PC-9 (cell line): ENCODE measurements around the gene RPL26. TPM values are rescaled to one million over a fixed set of nuclear protein-coding genes. Genes with fewer than 3 reads are reported as not detected.
A peak's percentile ranks its signal among the peaks of the same experiment; 100 is the strongest.
"Not testable (repeated sequence)": the region's sequence is repeated elsewhere in the genome, so short reads cannot be mapped to it uniquely, and the experiment has no call there.

Experiments used
- BruUV-seq: library from RNA; stranded (reverse); fragments of 400-500 nt; replicated peaks from 2 replicates; lab custom pipeline; 2021; lab: Mats Ljungman, UMichigan
- CTCF ChIA-PET: fragments of 300-600 bp; sonication (Branson Sonifier 250); formaldehyde crosslinking; loops from one replicate; lab custom pipeline; 2022; ENCODE audit warnings: antibody characterized with exemption; lab: Charles Lee
- POLR2A ChIA-PET: fragments of 300-600 bp; sonication (Branson Sonifier 250); formaldehyde crosslinking; loops from one replicate; lab custom pipeline; 2022; ENCODE audit warnings: antibody characterized with exemption; ENCODE audit not compliant: unreplicated experiment; lab: Charles Lee
- DNase-seq, 2 experiments: peaks; one replicate each; pipeline versions ENCODE4 v3.0.0 to v3.0.0-alpha.2; 2015 to 2022; ENCODE audit warnings: mixed read lengths in 1 of 2
- H2AFZ ChIP-seq: fragments of 200-600 bp; sonication (generic); 2 replicates; pipeline ENCODE4 v1.8.1; 2017; ENCODE audit warnings: antibody characterized with exemption
- H3F3A ChIP-seq: fragments of 200-600 bp; sonication (generic); 2 replicates; pipeline ENCODE4 v1.8.1; 2017; ENCODE audit warnings: antibody characterized with exemption, mild to moderate bottlenecking, low read depth; ENCODE audit not compliant: insufficient read depth
- H3K27ac ChIP-seq: fragments of 200-600 bp; sonication (generic); 2 replicates; pipeline ENCODE4 v1.6.1; 2016; ENCODE audit warnings: mixed run types
- H3K27me3 ChIP-seq: fragments of 200-600 bp; sonication (generic); 2 replicates; pipeline ENCODE4 v1.6.1; 2016; ENCODE audit warnings: low read depth, mixed run types; ENCODE audit not compliant: insufficient read depth
- H3K36me3 ChIP-seq: fragments of 200-600 bp; sonication (generic); 2 replicates; pipeline ENCODE4 v1.6.1; 2016; ENCODE audit warnings: low read depth, mixed run types
- H3K4me1 ChIP-seq: fragments of 200-600 bp; sonication (generic); replicated peaks from 2 replicates; pipeline ENCODE4 v1.6.1; 2016; ENCODE audit warnings: mixed run types; ENCODE audit not compliant: insufficient read depth
- H3K4me2 ChIP-seq: fragments of 200-600 bp; sonication (generic); 2 replicates; pipeline ENCODE4 v1.6.1; 2017; ENCODE audit warnings: mixed run types
- H3K4me3 ChIP-seq: fragments of 200-600 bp; sonication (generic); 2 replicates; pipeline ENCODE4 v1.6.1; 2016; ENCODE audit warnings: mixed run types
- H3K79me2 ChIP-seq: fragments of 200-600 bp; sonication (generic); 2 replicates; pipeline ENCODE4 v1.6.1; 2017; ENCODE audit warnings: low read depth, mixed run types
- H3K9me2 ChIP-seq: fragments of 200-600 bp; sonication (generic); 2 replicates; pipeline ENCODE4 v1.8.1; 2017; ENCODE audit warnings: mild to moderate bottlenecking; ENCODE audit not compliant: insufficient read depth
- H3K9me3 ChIP-seq: fragments of 200-600 bp; sonication (generic); 2 replicates; pipeline ENCODE4 v1.8.1; 2016; ENCODE audit warnings: low read depth; ENCODE audit not compliant: insufficient read depth
- H4K20me1 ChIP-seq: fragments of 200-600 bp; sonication (generic); 2 replicates; pipeline ENCODE4 v1.8.1; 2017; ENCODE audit not compliant: insufficient read depth
- CTCF ChIP-seq: fragments of 200-600 bp; sonication (generic); conservative IDR thresholded peaks from 2 replicates; pipeline ENCODE4 v1.6.1; 2017; ENCODE audit warnings: mixed run types, antibody characterized with exemption, mild to moderate bottlenecking, moderate library complexity
- EZH2 ChIP-seq: fragments of 200-600 bp; sonication (generic); IDR thresholded peaks from 2 replicates; pipeline ENCODE4 v1.8.0; 2017; ENCODE audit warnings: antibody characterized with exemption, low read depth
- intact Hi-C: fragments of 100-400 bp; cut with micrococcal nuclease; formaldehyde crosslinking; loops from one replicate; pipeline ENCODE4 v1.10.0; 2022; ENCODE audit not compliant: unreplicated experiment
- total RNA-seq: library from RNA; stranded (reverse); gene quantifications from 2 replicates; pipeline ENCODE4 v1.2.3, GENCODE V29; 2021

RPL26 gene
- total RNA-seq, 1 experiment from 2014 or later = 2,519 TPM

GRCh38 chr17:8380049-8380448 is 2.9 kb downstream of the RPL26 start:
- intact Hi-C loops = loop anchor here (5.0 to 10.0 kb wide), 4 partner anchors 72 to 1145 kb away; no protein-coding TSS in a partner anchor
- peaks cover 24% of the 10 kb centered on the region for H3K4me1 ChIP-seq
- POLR2A ChIA-PET = no interaction called here

GRCh38 chr17:8378117-8378516 is 4.9 kb downstream of the RPL26 start:
- Histone ChIP-seq H3K4me1 (peaks cover 16% of the 10 kb centered on the region), H4K20me1 (peaks cover 45% of the 10 kb centered on the region), H3K36me3 (peaks cover 41% of the 10 kb centered on the region), H3K79me2 (peaks cover 38% of the 10 kb centered on the region), H3F3A (peaks cover 75% of the 10 kb centered on the region)
- CTCF ChIA-PET, H3K27me3 ChIP-seq, H3K9me3 ChIP-seq, H3K4me3 ChIP-seq, H3K27ac ChIP-seq, DNase-seq, POLR2A ChIA-PET, BruUV-seq, H2AFZ ChIP-seq, H3K9me2 ChIP-seq, H3K4me2 ChIP-seq: not testable (repeated sequence)
- intact Hi-C loops = loop anchor here (5.0 kb wide), 1 partner anchor 76 kb away; no protein-coding TSS in a partner anchor

More at GRCh38 chr17:8380049-8380448, 2.9 kb downstream of the RPL26 start:
- CTCF ChIA-PET = no interaction called here
- no peak for DNase-seq
- peaks cover 38% of the 10 kb centered on the region for H3K79me2 ChIP-seq
- no TSS peak for BruUV-seq
- no peak overlapping the region for H3K27ac ChIP-seq
- H3F3A ChIP-seq = peaks cover 84% of the 10 kb centered on the region
- TF ChIP-seq EZH2 (no peak), CTCF (no peak)
- no peak overlapping the region; the same call in 1 of the 2 replicates for H3K4me3 ChIP-seq
- peak overlapping the region; percentile 98 for H3K4me2 ChIP-seq
- H2AFZ ChIP-seq = no peak overlapping the region
- peaks cover 45% of the 10 kb centered on the region for H4K20me1 ChIP-seq
- H3K9me3 ChIP-seq = no peaks in the 10 kb centered on the region
- H3K27me3 ChIP-seq = no peaks in the 10 kb centered on the region
- H3K9me2 ChIP-seq = no peaks in the 10 kb centered on the region
- H3K36me3 ChIP-seq = peaks cover 41% of the 10 kb centered on the region

GRCh38 chr17:8377422-8377821 is 5.6 kb downstream of the RPL26 start:
- CTCF ChIA-PET = no interaction called here

More at GRCh38 chr17:8377422-8377821, 5.6 kb downstream of the RPL26 start:
- H3K9me3 ChIP-seq = no peaks in the 10 kb centered on the region
- H3F3A ChIP-seq = peaks cover 72% of the 10 kb centered on the region
- H3K27me3 ChIP-seq = no peaks in the 10 kb centered on the region
- peaks cover 40% of the 10 kb centered on the region for H3K36me3 ChIP-seq
- H3K4me2 ChIP-seq = no peak overlapping the region
- POLR2A ChIA-PET = interaction anchor here (0.6 kb wide), 2 partner anchors 110 to 1293 kb away, joined by 3 to 4 read pairs; no protein-coding TSS in a partner anchor
- intact Hi-C loops = loop anchor here (5.0 kb wide), 1 partner anchor 75 kb away; no protein-coding TSS in a partner anchor
- no peaks in the 10 kb centered on the region for H3K9me2 ChIP-seq
- peaks cover 45% of the 10 kb centered on the region for H4K20me1 ChIP-seq
- peaks cover 33% of the 10 kb centered on the region for H3K79me2 ChIP-seq
- TF ChIP-seq EZH2 (no peak), CTCF (no peak)
- peaks cover 20% of the 10 kb centered on the region for H3K4me1 ChIP-seq
- no peak for DNase-seq
- H2AFZ ChIP-seq = no peak overlapping the region
- no peak overlapping the region for H3K27ac ChIP-seq
- no peak overlapping the region for H3K4me3 ChIP-seq
- no TSS peak for BruUV-seq
